ENCODE measurements around the gene MAPKAP1. TPM values are rescaled to one million over a fixed set of nuclear protein-coding genes. Genes with fewer than 3 reads are reported as not detected.

Gene MAPKAP1
- polyA plus RNA-seq, 3 donors, result 39.9 to 57.5 (median 44.1) TPM

- H3K9me3 Mint-ChIP-seq, result no peaks in the 10 kb centered on the region
- intact Hi-C loops (cut with micrococcal nuclease), result no loop called here
- WGBS (ENCODE audit: insufficient coverage), result 92% methylated on average over 20 of the region's 20 CpGs
Measured at GRCh38 chr9:125429476-125430160, 277.4 kb downstream of the MAPKAP1 start.

GRCh38 chr9:125428902-125429467 lies 278.0 kb downstream of the MAPKAP1 start:
- Histone ChIP-seq H3K4me3 (replicated peaks in 1 of 3; ENCODE audit: low read depth in 2 of 3, low read length in 3 of 3) (no peak overlapping the region), H3K4me2 (replicated peaks; ENCODE audit: extremely low read depth, low read length, poor library complexity, severe bottlenecking) (no peak overlapping the region), H3K9ac (ENCODE audit: insufficient read depth, low read length, poor library complexity, severe bottlenecking) (no peak overlapping the region), H3K27me3 (ENCODE audit: control insufficient read depth in 2 of 2, insufficient read depth in 2 of 2, low read length in 2 of 2) (no peaks in the 10 kb centered on the region), H3K9me3 (replicated peaks in 1 of 2; ENCODE audit: control insufficient read depth in 1 of 2, insufficient read depth in 1 of 2, low read length in 2 of 2) (no peaks in the 10 kb centered on the region), H4K20me1 (ENCODE audit: insufficient read depth, low read length) (no peaks in the 10 kb centered on the region), H3K4me1 (ENCODE audit: control insufficient read depth in 1 of 2, insufficient read depth in 2 of 2, low read length in 2 of 2) (no peaks in the 10 kb centered on the region), H3K79me2 (ENCODE audit: insufficient read depth, low read length) (no peaks in the 10 kb centered on the region), H3K36me3 (replicated peaks in 1 of 2; ENCODE audit: control insufficient read depth in 1 of 2, insufficient read depth in 2 of 2, low read length in 2 of 2) (no peaks in the 10 kb centered on the region), H2AFZ (ENCODE audit: insufficient read depth, low read depth, low read length, poor library complexity, severe bottlenecking) (no peak overlapping the region), H3K27ac (ENCODE audit: low read depth in 1 of 2, low read length in 2 of 2) (no peak overlapping the region)
- no peak for TF ChIP-seq CTCF (IDR thresholded peaks at IDR 0.05)
- Mint-ChIP-seq H3K27me3 (ENCODE audit: low read depth in 3 of 3) (peaks cover 2 to 3% (median 2%) of the 10 kb centered on the region in 3 donors), H3K9me3 (no peaks in the 10 kb centered on the region), H3K36me3 (no peaks in the 10 kb centered on the region), H3K4me3 (no peak overlapping the region), H3K27ac (no peak overlapping the region), H3K4me1 (no peaks in the 10 kb centered on the region)
- no peak for DNase-seq
- WGBS (ENCODE audit: insufficient coverage), result 93% methylated on average over 11 of the region's 16 CpGs
- intact Hi-C loops (cut with micrococcal nuclease), result no loop called here

More at GRCh38 chr9:125429476-125430160, 277.4 kb downstream of the MAPKAP1 start:
- no peak overlapping the region for H2AFZ ChIP-seq (ENCODE audit: insufficient read depth, low read depth, low read length, poor library complexity, severe bottlenecking)
- no peaks in the 10 kb centered on the region for H3K9me3 ChIP-seq (replicated peaks in 1 of 2; ENCODE audit: control insufficient read depth in 1 of 2, insufficient read depth in 1 of 2, low read length in 2 of 2)
- no peak overlapping the region for H3K9ac ChIP-seq (ENCODE audit: insufficient read depth, low read length, poor library complexity, severe bottlenecking)
- no peak overlapping the region for H3K27ac ChIP-seq (ENCODE audit: low read depth in 1 of 2, low read length in 2 of 2)
- Mint-ChIP-seq H3K4me3 (no peak overlapping the region), H3K36me3 (no peaks in the 10 kb centered on the region), H3K27ac (no peak overlapping the region), H3K27me3 (ENCODE audit: low read depth in 3 of 3) (peaks cover 2 to 6% (median 3%) of the 10 kb centered on the region in 3 donors), H3K4me1 (no peaks in the 10 kb centered on the region)
- H4K20me1 ChIP-seq (ENCODE audit: insufficient read depth, low read length), result no peaks in the 10 kb centered on the region
- no peak for TF ChIP-seq CTCF (IDR thresholded peaks at IDR 0.05)
- H3K4me1 ChIP-seq (ENCODE audit: control insufficient read depth in 1 of 2, insufficient read depth in 2 of 2, low read length in 2 of 2), result no peaks in the 10 kb centered on the region
- H3K27me3 ChIP-seq (ENCODE audit: control insufficient read depth in 2 of 2, insufficient read depth in 2 of 2, low read length in 2 of 2), result no peaks in the 10 kb centered on the region
- H3K79me2 ChIP-seq (ENCODE audit: insufficient read depth, low read length), result no peaks in the 10 kb centered on the region
- H3K36me3 ChIP-seq (replicated peaks in 1 of 2; ENCODE audit: control insufficient read depth in 1 of 2, insufficient read depth in 2 of 2, low read length in 2 of 2), result no peaks in the 10 kb centered on the region
- no peak overlapping the region for H3K4me2 ChIP-seq (replicated peaks; ENCODE audit: extremely low read depth, low read length, poor library complexity, severe bottlenecking)
- no peak overlapping the region for H3K4me3 ChIP-seq (replicated peaks in 1 of 3; ENCODE audit: low read depth in 2 of 3, low read length in 3 of 3)
- no peak for DNase-seq
